ENCODE measurements around the gene C1R. TPM values are rescaled to one million over a fixed set of nuclear protein-coding genes. Genes with fewer than 3 reads are reported as not detected.
"Not testable (repeated sequence)": the region's sequence is repeated elsewhere in the genome, so short reads cannot be mapped to it uniquely, and the experiment has no call there.

C1R gene
- total RNA-seq, 1 donor from 2014 or later, result 1,748 TPM

DNA sequence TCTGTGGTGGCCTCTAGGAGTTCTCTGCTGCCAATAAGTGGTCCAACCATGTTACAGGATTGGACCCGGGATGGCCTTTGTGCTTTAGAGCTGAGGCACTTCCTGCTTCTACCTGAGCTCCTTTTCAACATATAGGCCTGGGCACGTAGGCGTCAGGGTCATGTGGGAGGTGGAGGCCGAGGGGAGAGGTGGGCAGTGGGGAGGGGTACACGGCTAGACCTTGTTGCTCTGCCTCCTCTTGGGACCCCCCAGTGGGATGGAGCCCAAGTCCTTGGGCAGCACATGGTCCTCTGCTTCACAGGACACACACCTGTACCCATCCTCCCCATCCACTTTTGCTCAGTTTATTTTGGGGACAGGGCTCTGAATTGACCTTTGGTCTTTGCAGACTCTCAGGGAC, 29.1 kb upstream of the C1R start:
- peak; percentile 0 for ATAC-seq
- DNase-seq (ENCODE audit: low spot score), result no peak

DNA sequence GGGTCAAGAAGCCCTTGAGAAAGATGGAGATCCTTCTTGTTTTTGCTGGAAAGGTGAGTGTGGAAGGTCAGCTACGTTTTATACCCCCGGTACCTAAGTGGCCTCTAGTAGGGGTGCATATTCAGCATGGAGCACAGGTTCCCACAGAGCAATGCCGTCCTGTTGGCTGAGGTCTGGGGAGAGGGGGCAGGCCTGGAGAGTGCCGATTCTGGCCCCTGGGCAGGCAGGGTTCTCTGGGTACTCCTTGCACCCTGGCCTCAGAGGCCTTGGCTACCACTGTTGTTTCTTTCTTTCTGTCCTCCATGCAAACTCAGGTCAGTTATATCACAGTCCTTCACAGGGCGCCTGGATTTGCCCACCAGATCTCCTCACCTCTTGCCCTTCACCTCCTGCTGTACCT, 27.9 kb upstream of the C1R start:
- ATAC-seq (no peak), DNase-seq (ENCODE audit: low spot score) (no peak)

DNA sequence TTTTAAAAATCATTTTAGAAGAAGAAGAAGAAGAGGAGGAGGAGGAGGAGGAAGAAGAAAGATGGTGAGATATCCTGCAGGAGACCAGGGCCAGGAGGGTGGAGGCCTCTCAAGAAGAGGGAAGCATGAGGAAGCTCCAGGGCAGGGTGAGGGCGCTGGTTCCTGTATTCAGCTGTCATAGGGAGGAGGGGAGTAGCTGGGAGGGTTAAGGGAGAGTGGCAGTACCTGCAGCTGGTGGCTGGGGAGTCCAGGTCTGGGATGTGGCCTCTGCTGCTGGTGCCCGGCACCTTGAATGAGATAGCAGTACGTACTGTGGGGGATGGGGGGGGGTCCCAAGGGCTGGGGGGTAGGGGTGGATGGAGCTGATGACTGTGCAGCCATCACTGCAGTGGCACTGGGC, 26.6 kb upstream of the C1R start:
- ATAC-seq (no peak), DNase-seq (ENCODE audit: low spot score) (no peak)

DNA sequence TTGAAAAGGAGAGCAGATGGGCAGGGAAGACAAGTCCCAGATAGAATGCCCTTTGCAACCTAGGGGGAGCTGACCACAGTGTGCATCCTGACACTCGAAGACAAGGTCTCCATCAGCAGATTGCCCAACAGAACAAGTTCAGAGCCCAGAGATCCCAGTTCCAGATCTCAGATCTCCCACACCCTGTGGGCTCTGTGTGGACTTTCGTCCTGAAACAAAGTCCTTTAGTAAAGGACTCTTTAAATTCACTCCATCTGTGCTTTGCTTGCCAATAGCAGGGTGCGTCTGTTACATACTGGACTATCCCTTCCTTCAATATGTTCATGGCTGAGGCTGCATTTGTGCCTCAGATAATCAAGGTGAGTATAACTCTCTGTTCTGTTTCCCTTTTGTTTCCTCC, 25.4 kb upstream of the C1R start:
- DNase-seq (ENCODE audit: low spot score) (no peak), ATAC-seq (peak; percentile 9)

DNA sequence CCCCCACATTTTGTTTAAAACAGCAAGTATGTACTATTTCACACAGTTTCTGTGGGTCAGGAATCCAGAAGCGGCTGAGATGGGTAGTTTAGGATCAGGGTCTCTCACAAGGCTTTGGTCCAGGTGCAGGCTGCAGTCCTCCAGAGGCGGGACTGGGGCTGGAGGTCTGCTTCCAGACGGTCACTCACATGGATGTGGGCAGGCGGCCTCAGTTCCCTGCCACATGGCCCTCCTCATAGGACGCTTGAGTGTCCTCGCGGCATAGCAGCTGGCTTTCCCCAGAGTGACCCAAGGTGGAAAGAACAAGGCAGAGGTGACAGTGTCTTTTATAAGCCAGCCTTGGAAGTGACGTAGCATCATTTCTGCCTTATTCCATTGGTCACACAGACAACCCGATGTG, 24.7 kb upstream of the C1R start:
- ATAC-seq, result no peak
- DNase-seq (ENCODE audit: low spot score), result no peak

DNA sequence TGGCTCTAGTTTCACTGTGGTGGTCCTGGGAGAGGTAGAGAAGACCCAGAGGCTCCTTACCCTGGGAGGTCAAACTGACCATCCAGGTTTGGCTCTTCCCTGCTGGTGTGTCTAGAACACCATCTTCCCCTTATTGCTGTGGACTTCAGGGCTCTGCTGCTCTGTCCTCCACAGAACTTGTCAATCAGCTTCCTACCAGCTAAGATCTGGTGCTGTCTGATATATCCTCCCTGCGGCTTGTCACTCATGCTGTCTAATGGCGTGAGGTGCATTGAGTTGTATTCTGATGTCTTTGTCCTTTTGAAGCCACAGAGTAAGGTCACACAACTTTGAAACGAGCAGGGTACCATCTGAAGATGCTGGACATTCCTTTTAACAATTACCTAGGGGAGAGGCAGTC, 24.0 kb upstream of the C1R start:
- no peak for DNase-seq (ENCODE audit: low spot score)
- ATAC-seq, result no peak

DNA sequence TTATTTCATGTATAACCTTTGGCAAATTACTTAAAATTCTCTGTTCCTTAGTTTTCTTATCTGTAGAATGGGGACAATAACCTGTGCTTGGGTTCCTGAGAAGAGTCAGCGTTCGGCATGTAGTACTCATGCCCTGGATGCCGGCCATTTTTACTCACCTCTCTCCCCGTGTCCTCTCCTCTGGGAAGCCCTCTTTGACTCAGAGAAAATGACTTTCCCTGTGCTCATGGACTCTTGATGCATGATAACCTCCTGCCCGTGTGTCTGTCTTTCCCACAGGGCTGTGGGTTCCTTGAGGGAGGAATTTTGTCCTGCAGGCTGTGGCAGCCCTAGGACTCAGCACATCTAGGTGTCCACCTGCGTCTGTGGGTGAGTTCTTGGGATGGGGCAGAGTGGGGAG, 22.6 kb upstream of the C1R start:
- ATAC-seq, result no peak
- peak; percentile 33 for DNase-seq (ENCODE audit: low spot score)

DNA sequence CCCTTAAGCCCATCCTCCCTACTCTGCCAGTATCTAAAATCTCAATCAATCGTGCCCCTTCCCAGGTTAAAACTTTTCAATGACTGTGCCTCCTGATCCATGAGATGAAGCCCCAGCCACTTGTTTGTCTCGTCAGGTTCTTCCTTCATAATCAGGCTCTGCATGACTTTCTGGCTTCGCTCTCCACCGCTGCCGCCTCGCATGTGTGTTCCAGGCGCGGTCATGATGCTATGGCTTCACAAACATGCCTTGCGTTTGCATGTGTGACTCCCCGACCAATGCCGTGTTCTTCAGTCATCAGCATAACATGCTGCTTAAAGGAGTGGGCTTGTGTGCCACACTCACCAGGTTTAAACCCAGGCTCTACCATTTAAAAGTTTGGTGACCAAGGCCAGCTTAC, 21.8 kb upstream of the C1R start:
- DNase-seq (ENCODE audit: low spot score), result peak; percentile 42
- ATAC-seq, result no peak

DNA sequence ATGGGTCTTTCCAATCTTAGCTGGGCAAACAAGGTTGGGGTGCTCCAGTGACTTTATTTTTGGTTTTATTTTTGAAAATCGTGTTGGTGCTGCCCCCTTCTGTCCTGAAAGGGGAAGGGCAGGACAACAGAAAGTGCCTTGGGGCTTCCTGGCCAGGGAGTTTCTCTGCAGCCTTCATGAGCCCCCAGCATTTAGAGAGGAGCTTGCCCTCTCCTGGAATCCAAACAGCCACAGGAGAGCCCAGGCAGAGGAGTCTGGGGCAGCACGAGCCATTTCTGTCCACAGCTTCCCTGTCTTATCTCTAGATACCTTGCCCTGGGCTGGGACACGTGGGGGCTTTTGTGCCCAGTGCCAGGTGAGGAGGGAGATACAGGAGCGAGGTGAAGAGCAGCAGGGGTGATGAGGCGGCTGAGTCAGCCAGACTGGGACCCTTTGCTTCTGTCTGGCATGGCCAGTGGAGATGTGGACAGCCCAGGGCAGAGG, 21.2 kb upstream of the C1R start:
- DNase-seq (ENCODE audit: low spot score), result no peak
- ATAC-seq, result peak; percentile 46

DNA sequence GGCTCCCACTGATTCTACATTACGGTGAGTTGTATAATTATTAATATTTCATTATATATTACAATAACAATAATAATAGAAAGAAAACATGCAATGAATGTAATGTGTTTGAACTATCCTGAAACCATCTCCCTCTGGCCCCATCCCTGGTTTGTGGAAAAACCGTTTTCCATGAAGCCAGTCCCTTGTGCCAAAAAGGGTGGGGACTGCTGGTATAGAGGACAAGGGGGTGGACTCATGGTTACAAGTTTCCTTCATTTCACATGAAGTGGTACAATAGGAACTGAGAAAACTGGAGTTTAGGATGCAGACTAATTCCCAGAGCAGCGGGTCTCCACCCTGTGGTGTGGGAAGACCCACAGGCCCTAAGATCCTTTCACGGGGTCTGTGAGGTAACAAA, 19.8 kb upstream of the C1R start:
- ATAC-seq, result no peak
- DNase-seq (ENCODE audit: low spot score), result no peak

DNA sequence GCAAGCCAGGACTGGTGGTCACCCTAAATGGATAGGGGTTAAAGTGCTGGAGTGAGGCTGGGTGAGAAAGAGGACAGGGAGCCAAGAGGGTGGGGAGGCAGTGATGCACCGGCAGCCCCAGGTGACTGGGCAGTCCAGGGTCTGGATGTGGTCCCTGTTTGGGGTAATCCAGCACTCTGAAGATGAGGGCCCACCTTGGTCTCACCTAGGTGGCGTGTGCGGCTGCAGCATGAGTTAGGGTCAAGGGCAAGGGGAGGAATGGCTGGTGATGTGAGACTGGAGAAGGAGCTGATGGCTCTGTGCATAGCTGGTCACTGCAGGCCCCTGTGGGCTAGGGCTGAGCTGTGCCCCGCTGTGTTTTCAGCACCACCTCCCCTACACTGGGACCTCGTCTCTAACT, 18.4 kb upstream of the C1R start:
- DNase-seq (ENCODE audit: low spot score), result no peak
- no peak for ATAC-seq

DNA sequence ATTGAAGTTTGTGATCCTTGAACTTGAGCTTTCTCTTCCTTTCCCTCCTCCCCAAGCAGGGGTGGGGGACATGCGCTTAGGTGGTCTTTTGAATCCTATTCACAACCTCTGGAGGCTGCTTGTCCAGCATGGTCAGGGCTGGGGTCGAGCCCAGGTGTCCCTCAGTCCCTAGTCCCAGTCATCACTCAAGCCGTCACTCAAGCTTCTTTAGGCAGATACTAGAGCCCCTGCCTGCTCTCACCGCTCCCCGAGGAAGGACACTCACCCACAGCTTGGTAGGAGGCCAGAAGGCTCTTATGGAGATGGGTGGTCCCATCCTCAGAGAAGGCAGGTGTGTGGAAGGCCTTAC, 17.3 kb upstream of the C1R start:
- no peak for DNase-seq (ENCODE audit: low spot score)
- no peak for ATAC-seq

DNA sequence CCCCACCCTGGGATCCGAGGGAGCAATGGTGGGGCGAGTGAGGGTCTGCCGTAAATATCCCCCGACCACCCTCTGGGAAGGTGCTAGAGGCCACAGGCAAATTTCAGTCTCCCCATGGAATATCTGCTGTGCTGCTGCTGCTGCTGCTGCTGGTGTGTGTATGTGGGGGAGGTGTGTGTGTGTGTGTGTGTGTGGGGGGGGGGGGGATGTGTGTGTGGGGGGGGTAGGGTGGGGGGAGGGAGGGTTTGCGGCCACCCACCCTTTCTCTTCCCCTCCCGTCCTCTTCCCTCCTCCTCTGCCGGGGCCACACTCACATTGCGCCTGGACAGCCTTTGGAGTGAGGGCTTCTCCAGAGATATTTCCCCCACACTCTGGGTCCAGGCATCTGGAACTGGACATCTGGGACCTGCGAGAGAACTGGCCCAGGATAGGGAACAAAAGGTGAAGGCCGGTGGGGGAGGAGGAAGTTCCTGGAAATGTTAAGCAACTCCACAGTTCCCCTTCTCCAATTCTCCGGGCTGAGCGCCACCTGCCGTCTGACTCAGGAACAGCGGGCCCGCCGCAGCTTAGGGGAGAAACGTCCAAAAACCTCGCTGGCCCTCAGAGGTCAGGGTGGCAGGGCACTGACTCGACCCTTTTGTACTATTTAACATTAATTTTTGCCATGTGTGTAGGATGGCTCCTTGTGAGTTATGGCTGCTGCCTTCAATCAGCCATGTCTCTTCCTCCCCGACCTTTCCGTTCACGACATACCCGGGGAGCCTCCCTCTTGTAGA, 16.7 kb upstream of the C1R start, which contains the start of gene C1RL:
C1RL (minus strand) TSS at position 419 of the 776 bp plus-strand sequence; CDS start at position 385, 34 bp downstream.
- DNase-seq (ENCODE audit: low spot score) (peak; percentile 95), ATAC-seq (peak; percentile 78)

DNA sequence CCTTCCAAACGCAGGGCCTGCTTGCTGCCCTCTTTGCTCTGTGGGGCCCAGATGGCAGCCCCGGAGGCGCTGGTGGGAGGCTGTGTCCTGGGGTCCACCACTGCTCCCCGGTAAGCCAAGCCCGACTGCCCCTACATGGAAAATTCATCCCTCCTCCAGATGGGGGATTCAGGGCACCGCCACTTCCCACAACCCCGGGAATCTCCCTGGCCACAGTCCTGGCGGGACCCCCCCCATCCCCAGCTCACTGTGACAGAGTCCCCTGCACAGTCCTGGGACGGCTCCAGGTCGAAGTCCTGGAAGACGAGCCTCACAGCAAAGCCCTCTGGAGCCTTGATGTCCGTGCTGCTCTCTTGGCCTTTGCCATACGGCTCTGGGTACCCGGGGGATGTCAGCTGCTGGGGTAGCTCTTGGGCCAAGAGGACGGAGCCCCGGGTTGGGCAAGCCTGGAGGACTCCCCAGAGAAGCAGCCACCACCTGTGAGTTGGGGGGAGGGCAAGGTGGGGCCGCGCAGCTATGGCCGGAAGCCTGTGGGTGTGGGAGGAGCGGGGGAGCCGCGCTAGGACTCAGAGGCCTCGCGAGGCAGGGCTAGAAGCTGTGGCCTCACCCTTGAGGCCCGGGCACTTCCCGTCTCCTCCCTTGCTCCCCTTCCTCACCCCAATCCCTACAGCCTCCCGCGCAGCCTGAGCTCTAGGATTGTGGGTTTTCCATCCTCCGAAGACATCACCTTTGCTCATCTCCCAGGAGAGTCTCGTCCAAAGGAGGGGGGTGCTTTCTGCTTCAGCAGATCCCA, 16.0 kb upstream of the C1R start:
- ATAC-seq (peak; percentile 77), DNase-seq (ENCODE audit: low spot score) (peak; percentile 82)

DNA sequence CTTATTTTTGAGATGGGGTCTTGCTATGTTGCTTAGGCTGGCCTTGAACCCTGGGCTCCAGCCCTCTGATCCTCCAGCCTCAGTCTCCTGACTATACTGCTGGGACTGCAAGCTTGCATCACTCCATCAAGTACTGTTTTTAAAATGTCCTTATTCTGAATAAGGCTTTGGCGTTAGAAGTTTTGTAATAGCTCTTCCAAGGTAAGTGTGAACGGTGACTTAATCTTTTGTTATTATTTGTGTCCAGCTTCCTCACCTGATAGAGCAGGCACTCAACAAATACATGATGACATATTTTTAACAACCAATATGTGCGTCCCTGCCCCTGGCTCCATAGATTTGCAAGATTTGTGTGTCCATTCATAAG, 15.4 kb upstream of the C1R start:
- ATAC-seq (no peak), DNase-seq (ENCODE audit: low spot score) (no peak)

DNA sequence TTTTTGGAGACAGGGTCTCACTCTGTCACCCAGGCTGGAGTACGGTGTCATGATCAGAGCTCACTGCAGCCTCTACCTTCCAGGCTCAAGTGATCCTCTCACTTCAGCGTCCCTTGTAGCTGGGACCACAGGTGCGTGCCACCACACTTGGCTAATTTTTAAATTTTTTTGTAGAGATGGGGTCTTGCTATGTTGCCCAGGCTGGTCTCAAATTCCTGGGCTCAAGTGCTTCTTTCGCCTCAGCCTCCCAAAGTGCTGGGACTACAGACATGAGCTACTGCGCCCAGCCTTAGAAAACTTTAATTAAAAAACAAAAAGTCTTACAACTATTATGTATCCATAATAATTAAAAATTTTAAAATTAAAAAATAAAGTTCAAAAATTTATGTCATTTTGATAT, 14.9 kb upstream of the C1R start:
- not testable (repeated sequence) for DNase-seq (ENCODE audit: low spot score)

DNA sequence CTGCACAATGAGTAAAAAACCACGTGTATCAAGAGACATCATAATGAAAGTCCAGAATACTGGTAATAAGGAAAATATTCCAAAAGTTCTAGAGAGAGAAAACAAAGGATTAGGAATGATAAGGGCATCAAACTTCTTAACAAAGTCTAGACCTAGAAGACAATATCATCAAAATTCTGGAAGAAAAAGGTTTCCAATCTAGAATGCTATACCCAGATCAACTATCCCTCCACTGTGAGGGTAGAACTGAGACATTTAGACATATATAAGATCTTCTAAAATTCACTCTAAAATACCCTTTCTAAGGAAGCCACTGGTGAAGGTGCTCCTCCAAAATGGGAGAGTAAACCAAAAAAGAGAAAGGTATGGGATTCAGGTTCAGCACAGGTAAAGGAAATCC, 13.8 kb upstream of the C1R start:
- ATAC-seq, result no peak

More for the DNA sequence above, 14.9 kb upstream of the C1R start:
- ATAC-seq, result not testable (repeated sequence)

DNA sequence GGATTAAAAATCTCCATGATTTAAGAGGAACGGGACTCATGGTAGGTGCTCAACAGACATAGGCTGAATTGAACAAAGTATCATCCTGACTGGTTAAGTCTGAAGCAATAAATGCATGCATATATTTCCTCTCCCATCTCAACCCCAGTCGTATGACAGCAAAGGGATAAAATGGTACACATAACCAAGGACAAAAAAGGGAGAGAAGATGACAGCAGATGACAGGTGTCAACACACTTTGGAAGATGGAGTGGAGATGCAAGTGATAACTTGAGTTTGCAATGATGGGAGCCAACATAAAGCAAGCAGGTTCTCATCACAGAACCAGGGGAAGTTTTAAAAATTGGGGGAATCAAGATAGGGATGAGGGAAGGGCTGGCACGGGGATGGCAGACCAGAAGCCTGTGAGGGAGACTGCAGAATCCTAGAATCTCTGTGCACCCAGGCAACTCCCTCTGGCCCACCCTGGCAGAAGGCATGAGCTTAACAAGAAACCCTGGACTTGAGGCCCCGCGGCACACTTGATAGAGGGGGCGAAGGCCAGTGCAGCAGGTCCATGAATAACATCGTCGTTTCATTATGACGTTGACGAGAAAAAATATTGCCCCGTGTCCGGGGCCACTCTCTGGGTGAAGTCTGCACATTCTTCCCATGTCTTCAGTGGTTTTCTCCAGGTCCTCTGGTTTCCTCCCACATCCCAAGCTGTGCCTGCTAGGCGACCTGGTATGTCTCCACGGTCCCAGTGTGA, 11.8 kb upstream of the C1R start:
- ATAC-seq, result no peak
- DNase-seq (ENCODE audit: low spot score), result no peak

More for the DNA sequence above, 13.8 kb upstream of the C1R start:
- no peak for DNase-seq (ENCODE audit: low spot score)

DNA sequence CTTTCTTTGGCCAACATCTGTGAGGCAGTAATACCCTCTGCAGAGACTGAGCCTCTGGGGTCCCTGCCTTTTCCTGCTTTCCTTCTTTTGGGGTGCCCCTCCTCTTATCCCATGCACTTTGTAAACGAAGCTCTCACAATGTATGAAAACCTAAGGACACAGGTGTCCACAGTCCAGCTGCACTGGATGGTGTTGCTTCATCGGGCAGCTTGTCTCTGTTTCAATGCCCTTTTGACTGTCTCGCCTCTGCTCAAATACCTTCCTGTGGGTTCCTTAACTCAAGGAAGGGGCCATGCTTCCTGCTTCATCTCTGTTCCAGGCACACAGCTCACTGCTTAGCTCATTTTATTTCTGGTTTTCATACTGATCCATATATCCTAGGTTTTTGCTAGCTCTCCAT, 10.3 kb upstream of the C1R start:
- peak; percentile 44 for ATAC-seq
- no peak for DNase-seq (ENCODE audit: low spot score)

DNA sequence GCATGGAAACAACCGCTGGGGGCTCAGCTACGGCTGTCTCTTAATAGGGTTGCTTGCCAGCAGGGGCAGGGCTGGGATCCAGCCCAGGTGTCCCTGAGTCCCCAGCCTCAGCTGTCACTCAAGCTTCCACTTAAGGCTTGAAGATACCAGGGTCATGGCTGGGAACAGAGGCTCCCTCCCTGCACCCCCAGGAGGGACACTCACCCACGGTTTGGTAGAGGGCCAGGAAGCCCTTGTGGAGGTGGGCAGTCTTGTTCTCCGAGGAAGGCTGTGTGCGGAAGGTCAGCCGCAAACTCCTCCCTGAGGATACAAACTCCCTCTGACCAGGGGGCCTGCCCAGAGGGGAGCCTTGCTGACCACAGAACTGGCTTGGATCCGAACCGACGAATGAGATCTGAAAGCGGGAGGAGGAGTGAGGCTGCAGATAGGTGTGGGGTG, 9.5 kb upstream of the C1R start:
- DNase-seq (ENCODE audit: low spot score), result no peak
- peak; percentile 14 for ATAC-seq

DNA sequence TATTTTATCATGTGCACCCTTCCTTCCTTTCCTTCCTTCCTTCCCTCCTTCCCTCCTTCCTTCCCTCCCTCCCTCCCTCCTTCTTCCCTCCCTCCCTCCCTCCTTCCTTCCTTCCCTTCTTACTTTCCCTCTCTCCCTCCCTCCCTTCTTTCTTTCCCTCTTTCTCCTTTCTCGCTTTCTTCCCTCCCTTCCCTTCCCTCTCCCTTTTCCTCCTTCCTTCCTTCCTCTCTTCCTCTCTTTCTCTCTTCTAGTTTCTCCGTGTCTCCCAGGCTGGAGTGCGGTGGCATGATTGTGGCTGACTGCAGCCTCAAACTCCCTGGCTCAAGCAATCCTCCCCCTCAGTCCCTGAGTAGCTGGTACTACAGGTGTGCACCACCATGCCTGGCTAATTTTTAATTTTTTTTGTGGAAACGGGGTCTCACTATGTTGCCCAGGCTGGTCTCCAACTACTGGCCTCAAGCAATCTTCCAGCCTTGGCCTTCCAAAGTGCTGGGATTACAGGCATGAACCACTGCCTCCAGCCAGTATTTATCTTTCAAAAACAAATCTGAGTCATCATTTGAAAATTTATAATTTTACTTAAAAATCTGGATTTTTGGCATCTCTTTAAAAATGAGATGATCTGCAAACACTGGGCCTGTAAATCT, 8.9 kb upstream of the C1R start:
- no peak for DNase-seq (ENCODE audit: low spot score)

More for the DNA sequence above, 8.9 kb upstream of the C1R start:
- ATAC-seq, result no peak
